Body of pancreas (tissue), 4 donors: ENCODE results near the gene OR5D13. TPM values are rescaled to one million over a fixed set of nuclear protein-coding genes. Genes with fewer than 3 reads are reported as not detected.

Source experiments
- ATAC-seq: fragments of 150-250 bp; one replicate; pipeline ENCODE4 v1.9.1; 2016
- DNase-seq, 4 donors: peaks; one replicate each; pipeline ENCODE4 v3.0.0-alpha.2; 2019
- H3K27ac ChIP-seq, 4 donors: fragments of 200-600 bp; sonication (generic); 1 replicate in 3 of 4; 2 replicates in 1 of 4; pipeline versions ENCODE4 v1.5.1 to v1.6.1; 2016 to 2019; ENCODE audit warnings: mild to moderate bottlenecking in 1 of 4, mixed read lengths in 1 of 4, moderate library complexity in 1 of 4
- H3K27me3 ChIP-seq, 2 donors: fragments of 200-600 bp; sonication (generic); one replicate each; pipeline ENCODE4 v1.6.0; 2016; ENCODE audit warnings: mild to moderate bottlenecking in 1 of 2
- H3K36me3 ChIP-seq, 2 donors: fragments of 200-600 bp; sonication (generic); replicated peaks in 1 of 2; 2 replicates each; pipeline ENCODE4 v1.5.1; 2016; ENCODE audit warnings: low read depth in 2 of 2; ENCODE audit not compliant: insufficient read depth in 1 of 2
- H3K4me1 ChIP-seq: fragments of 200-600 bp; sonication (generic); one replicate; pipeline ENCODE4 v1.6.0; 2016
- H3K4me3 ChIP-seq, 2 donors: fragments of 200-600 bp; sonication (generic); 1 replicate in 1 of 2; 2 replicates in 1 of 2; pipeline ENCODE4 v1.5.1; 2016 to 2019
- H3K9me3 ChIP-seq, 3 donors: fragments of 200-600 bp; sonication (generic); 1 replicate in 2 of 3; 2 replicates in 1 of 3; pipeline ENCODE4 v1.5.1; 2016
- CTCF ChIP-seq, 7 experiments: fragments of 450-650 bp in 4 of 7; fragments of 200-600 bp in 3 of 7; sonication (generic) in 3 of 7; IDR thresholded peaks; one replicate each; pipeline ENCODE4 v1.5.1; 2016 to 2019; ENCODE audit warnings: antibody characterized with exemption in 7 of 7
- POLR2A ChIP-seq, 3 donors: fragments of 450-650 bp; IDR thresholded peaks; one replicate each; pipeline ENCODE4 v1.6.1; 2016; ENCODE audit warnings: antibody characterized with exemption in 3 of 3, mild to moderate bottlenecking in 2 of 3
- WGBS, 2 donors: methylation state at CpG; one replicate each; pipeline ENCODE4 v1.1.5; 2017; 5-methylcytosine and 5-hydroxymethylcytosine counted together
- intact Hi-C: fragments of 100-400 bp; cut with DNase I; formaldehyde crosslinking; loops from one replicate; pipeline ENCODE4 v1.15.1; 2023
- total RNA-seq, 2 donors: library from RNA; depleted of rRNA; stranded (reverse); fragments of >200 nt; gene quantifications; one replicate each; pipeline ENCODE4 v1.1.0, GENCODE V29; 2016

Gene OR5D13
- total RNA-seq, 2 donors from 2014 or later, result not detected

DNA sequence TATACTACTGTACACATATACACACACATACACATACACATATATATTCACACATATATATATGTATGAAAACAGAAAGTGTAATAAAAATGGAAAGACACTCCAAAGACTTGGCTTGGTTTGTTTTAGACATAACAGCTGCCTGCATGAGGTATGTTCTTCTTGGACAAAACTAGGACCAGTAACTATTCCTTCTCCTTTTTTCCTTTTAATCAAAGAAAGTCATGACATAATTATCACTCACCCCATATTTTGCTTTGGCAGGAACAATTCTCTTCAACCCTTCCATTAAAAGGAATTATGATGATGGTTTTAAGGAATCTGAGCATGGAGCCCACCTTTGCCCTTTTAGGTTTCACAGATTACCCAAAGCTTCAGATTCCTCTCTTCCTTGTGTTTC, 22.0 kb downstream of the OR5D13 start, which contains the start of gene OR5D14:
Gene OR5D14 (plus strand): TSS at position 301 of the 400 bp plus-strand sequence. CDS start 0 bp downstream, at position 301.
- intact Hi-C loops, result no loop called here
- ATAC-seq, result no peak

GRCh38 chr11:55806248-55806647, 33.0 kb downstream of the OR5D13 start:
- WGBS, 2 donors, result 40 to 73% methylated on average over 1 of the region's 1 CpG
- DNase-seq, result no peak
- TF ChIP-seq CTCF (IDR thresholded peaks at IDR 0.05) (no peak), POLR2A (IDR thresholded peaks at IDR 0.05) (no peak)
- no peak for ATAC-seq
- H3K27me3 ChIP-seq, result no peaks in the 10 kb centered on the region
- no peak overlapping the region for H3K27ac ChIP-seq
- intact Hi-C loops, result no loop called here
- H3K4me3 ChIP-seq, result no peak overlapping the region
- H3K9me3 ChIP-seq, result peaks cover 0 to 8% (median 0%) of the 10 kb centered on the region in 3 donors
- no peaks in the 10 kb centered on the region for H3K4me1 ChIP-seq
- H3K36me3 ChIP-seq, result no peaks in the 10 kb centered on the region

More for the DNA sequence above, 22.0 kb downstream of the OR5D13 start, which contains the start of gene OR5D14:
- TF ChIP-seq CTCF (IDR thresholded peaks at IDR 0.05) (no peak), POLR2A (IDR thresholded peaks at IDR 0.05) (no peak)
- Histone ChIP-seq H3K27ac (no peak within 1 kb of the TSS), H3K36me3 (no peaks in the 10 kb centered on the region), H3K9me3 (no peaks in the 10 kb centered on the region), H3K4me3 (no peak within 1 kb of the TSS), H3K27me3 (no peaks in the 10 kb centered on the region), H3K4me1 (no peaks in the 10 kb centered on the region)
- DNase-seq, result no peak

DNA sequence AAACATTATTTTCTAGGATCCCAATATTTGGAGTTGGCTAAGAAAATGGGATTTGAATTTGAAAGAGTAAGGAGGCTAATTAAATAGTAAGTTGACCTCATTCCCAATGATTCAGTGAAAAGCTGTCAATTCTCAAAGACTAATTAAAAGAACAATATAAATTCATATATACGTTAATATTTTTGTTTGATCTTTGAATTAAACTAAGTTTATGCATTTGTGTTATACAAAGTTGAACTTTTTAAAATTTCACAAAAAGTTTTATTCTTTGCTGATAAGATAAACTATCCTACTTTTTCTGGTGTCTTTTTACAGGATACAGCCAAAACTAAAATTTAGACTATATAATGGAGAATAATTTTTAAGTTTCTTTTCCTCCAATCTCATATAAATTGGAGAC, 37.8 kb downstream of the OR5D13 start, which contains the start of gene OR5L1:
Gene OR5L1 (plus strand): TSS at position 301 of the 400 bp plus-strand sequence. CDS start 100 bp downstream, outside the sequence.
- WGBS, 2 donors, result 65 to 75% methylated on average over 1 of the region's 1 CpG
- Histone ChIP-seq H3K9me3 (peaks cover 0 to 1% (median 0%) of the 10 kb centered on the region in 3 donors), H3K27me3 (no peaks in the 10 kb centered on the region), H3K36me3 (no peaks in the 10 kb centered on the region), H3K27ac (no peak within 1 kb of the TSS), H3K4me3 (no peak within 1 kb of the TSS), H3K4me1 (no peaks in the 10 kb centered on the region)
- ATAC-seq (no peak), DNase-seq (no peak)
- TF ChIP-seq POLR2A (IDR thresholded peaks at IDR 0.05) (no peak), CTCF (IDR thresholded peaks at IDR 0.05) (no peak)
- intact Hi-C loops, result no loop called here

DNA sequence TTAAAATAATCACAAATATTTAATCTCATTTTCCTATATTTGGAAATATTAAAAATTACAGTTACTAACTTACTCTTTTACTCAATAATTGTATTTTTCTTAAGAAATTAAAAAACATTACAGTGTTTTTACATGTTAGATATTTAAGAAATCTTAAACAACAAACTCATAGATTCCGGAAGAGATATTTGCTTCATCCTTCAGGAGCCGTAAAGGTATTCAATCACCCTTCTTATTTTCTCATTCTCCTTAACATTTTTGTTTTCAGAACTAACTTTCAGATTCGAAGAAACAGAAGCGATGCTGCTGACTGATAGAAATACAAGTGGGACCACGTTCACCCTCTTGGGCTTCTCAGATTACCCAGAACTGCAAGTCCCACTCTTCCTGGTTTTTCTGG, 46.1 kb downstream of the OR5D13 start, which contains the start of gene OR5D18:
Gene OR5D18 (plus strand): TSS at position 301 of the 400 bp plus-strand sequence. CDS start 0 bp downstream, at position 301.
- intact Hi-C loops, result no loop called here
- TF ChIP-seq POLR2A (IDR thresholded peaks at IDR 0.05) (no peak), CTCF (IDR thresholded peaks at IDR 0.05) (no peak)
- Histone ChIP-seq H3K36me3 (no peaks in the 10 kb centered on the region), H3K4me1 (no peaks in the 10 kb centered on the region), H3K9me3 (no peaks in the 10 kb centered on the region), H3K4me3 (no peak within 1 kb of the TSS), H3K27me3 (no peaks in the 10 kb centered on the region), H3K27ac (no peak within 1 kb of the TSS)
- no peak for DNase-seq
- ATAC-seq, result no peak
- 64 to 67% methylated on average over 5 of the region's 5 CpGs for WGBS, 2 donors

Other genes with a start within 250 kb of the OR5D13 start
- gene OR4C15, start 219.0 kb upstream of the OR5D13 start, total RNA-seq, result not detected
- gene OR4C16, start 201.3 kb upstream of the OR5D13 start, total RNA-seq, result not detected
- gene OR4C11, start 165.8 kb upstream of the OR5D13 start, total RNA-seq, result not detected
- not detected for gene OR4P4, start 138.3 kb upstream of the OR5D13 start, total RNA-seq
- not detected for gene OR4S2, start 125.1 kb upstream of the OR5D13 start, total RNA-seq
- not detected for gene OR4C6, start 111.2 kb upstream of the OR5D13 start, total RNA-seq
- not detected for gene OR5D14, start 22.1 kb downstream of the OR5D13 start, total RNA-seq
- gene OR5L1, start 37.9 kb downstream of the OR5D13 start, total RNA-seq, result not detected
- gene OR5D18, start 46.2 kb downstream of the OR5D13 start, total RNA-seq, result not detected
- gene OR5L2, start 53.8 kb downstream of the OR5D13 start, total RNA-seq, result not detected
- not detected for gene OR5D16, start 65.3 kb downstream of the OR5D13 start, total RNA-seq
- not detected for gene TRIM51, start 109.9 kb downstream of the OR5D13 start, total RNA-seq
- not detected for gene OR5W2, start 141.1 kb downstream of the OR5D13 start, total RNA-seq
- not detected for gene OR5I1, start 163.0 kb downstream of the OR5D13 start, total RNA-seq
- not detected for gene OR10AG1, start 196.5 kb downstream of the OR5D13 start, total RNA-seq
- not detected for gene OR5F1, start 221.2 kb downstream of the OR5D13 start, total RNA-seq